Measurements from ENCODE around the gene PPP4R1.

Gene PPP4R1

GRCh38 chr18:9614401-9615279 is at the start of gene PPP4R1:
Gene PPP4R1 (minus strand): TSS chr18:9614559. CDS start chr18:9614484, 75 bp downstream.
- H3K4me1 ChIP-seq: peaks cover 19% of the 10 kb centered on the region
- peaks cover 21% of the 10 kb centered on the region for H3K79me2 ChIP-seq
- H3K27ac ChIP-seq: peak within 1 kb of the TSS; percentile 88
- H3K27me3 ChIP-seq (ENCODE audit: control insufficient read depth, insufficient read depth, low read length): no peaks in the 10 kb centered on the region
- H3K36me3 ChIP-seq (ENCODE audit: control insufficient read depth, insufficient read depth, low read length): no peaks in the 10 kb centered on the region
- no peak for TF ChIP-seq CTCF (IDR thresholded peaks at IDR 0.05)
- peak within 1 kb of the TSS; percentile 84 for H3K4me3 ChIP-seq (ENCODE audit: low read depth, low read length)
- H3K4me2 ChIP-seq (ENCODE audit: low read length): peak within 1 kb of the TSS; percentile 86
- H3K9me3 ChIP-seq (ENCODE audit: control insufficient read depth, low read length): no peaks in the 10 kb centered on the region
- peak within 1 kb of the TSS; percentile 51 for H3K9ac ChIP-seq
- H2AFZ ChIP-seq: peak within 1 kb of the TSS; percentile 94

- H3K4me3 ChIP-seq (ENCODE audit: low read depth, low read length): no peak overlapping the region
- no peaks in the 10 kb centered on the region for H3K79me2 ChIP-seq
- H3K9me3 ChIP-seq (ENCODE audit: control insufficient read depth, low read length): no peaks in the 10 kb centered on the region
- H3K4me2 ChIP-seq (ENCODE audit: low read length): no peak overlapping the region
- H3K36me3 ChIP-seq (ENCODE audit: control insufficient read depth, insufficient read depth, low read length): no peaks in the 10 kb centered on the region
- H2AFZ ChIP-seq: no peak overlapping the region
- H3K4me1 ChIP-seq: no peaks in the 10 kb centered on the region
- H3K27me3 ChIP-seq (ENCODE audit: control insufficient read depth, insufficient read depth, low read length): no peaks in the 10 kb centered on the region
- H3K9ac ChIP-seq: no peak overlapping the region
- no peak overlapping the region for H3K27ac ChIP-seq
- TF ChIP-seq CTCF (IDR thresholded peaks at IDR 0.05): no peak
These were observed 49.0 kb upstream of the PPP4R1 start for GRCh38 chr18:9663377-9663776.

- no peaks in the 10 kb centered on the region for H3K79me2 ChIP-seq
- H3K9ac ChIP-seq: no peak overlapping the region
- no peak overlapping the region for H3K4me2 ChIP-seq (ENCODE audit: low read length)
- H3K4me3 ChIP-seq (ENCODE audit: low read depth, low read length): no peak overlapping the region
- H2AFZ ChIP-seq: no peak overlapping the region
- no peak for TF ChIP-seq CTCF (IDR thresholded peaks at IDR 0.05)
- no peak overlapping the region for H3K27ac ChIP-seq
- H3K4me1 ChIP-seq: no peaks in the 10 kb centered on the region
- H3K27me3 ChIP-seq (ENCODE audit: control insufficient read depth, insufficient read depth, low read length): no peaks in the 10 kb centered on the region
- no peaks in the 10 kb centered on the region for H3K36me3 ChIP-seq (ENCODE audit: control insufficient read depth, insufficient read depth, low read length)
- H3K9me3 ChIP-seq (ENCODE audit: control insufficient read depth, low read length): no peaks in the 10 kb centered on the region
These were observed 47.2 kb upstream of the PPP4R1 start for GRCh38 chr18:9661564-9661963.

- H3K36me3 ChIP-seq (ENCODE audit: control insufficient read depth, insufficient read depth, low read length): no peaks in the 10 kb centered on the region
- no peak overlapping the region for H3K4me3 ChIP-seq (ENCODE audit: low read depth, low read length)
- H3K9ac ChIP-seq: no peak overlapping the region
- H3K4me2 ChIP-seq (ENCODE audit: low read length): no peak overlapping the region
- no peak for TF ChIP-seq CTCF (IDR thresholded peaks at IDR 0.05)
- no peak overlapping the region for H3K27ac ChIP-seq
- no peaks in the 10 kb centered on the region for H3K4me1 ChIP-seq
- no peaks in the 10 kb centered on the region for H3K79me2 ChIP-seq
- H3K9me3 ChIP-seq (ENCODE audit: control insufficient read depth, low read length): no peaks in the 10 kb centered on the region
- H2AFZ ChIP-seq: no peak overlapping the region
- no peaks in the 10 kb centered on the region for H3K27me3 ChIP-seq (ENCODE audit: control insufficient read depth, insufficient read depth, low read length)
These were observed 45.4 kb upstream of the PPP4R1 start for GRCh38 chr18:9659499-9660375.
